Liver (tissue), 9 donors: ENCODE results near the gene KL. TPM values are rescaled to one million over a fixed set of nuclear protein-coding genes. Genes with fewer than 3 reads are reported as not detected.
A peak's percentile ranks its signal among the peaks of the same experiment; 100 is the strongest.

Experiments
- DNase-seq: peaks from one replicate; pipeline ENCODE4 v3.0.0-alpha.2; 2017; ENCODE audit warnings: low spot score
- H3K27ac ChIP-seq, 2 donors: one replicate each; pipeline ENCODE4 v1.7.0; 2013; ENCODE audit warnings: inconsistent platforms in 2 of 2, low read length in 2 of 2, control low read depth in 1 of 2, low read depth in 1 of 2, mild to moderate bottlenecking in 1 of 2
- H3K27me3 ChIP-seq, 4 donors: one replicate each; pipeline versions ENCODE4 v1.6.1 to v1.7.0; 2013; ENCODE audit warnings: low read length in 3 of 4, inconsistent platforms in 1 of 4, mild to moderate bottlenecking in 1 of 4, moderate library complexity in 1 of 4; ENCODE audit not compliant: control insufficient read depth in 4 of 4, insufficient read depth in 4 of 4
- H3K36me3 ChIP-seq, 4 donors: one replicate each; pipeline versions ENCODE4 v1.6.1 to v1.7.0; 2013; ENCODE audit warnings: low read length in 3 of 4, mild to moderate bottlenecking in 3 of 4, low read depth in 1 of 4, moderate library complexity in 1 of 4; ENCODE audit not compliant: control insufficient read depth in 4 of 4, insufficient read depth in 3 of 4
- H3K4me1 ChIP-seq, 4 donors: one replicate each; pipeline versions ENCODE4 v1.6.1 to v1.7.0; 2013; ENCODE audit warnings: low read length in 3 of 4, mild to moderate bottlenecking in 3 of 4, moderate library complexity in 1 of 4; ENCODE audit not compliant: control insufficient read depth in 4 of 4, insufficient read depth in 4 of 4
- H3K4me3 ChIP-seq, 3 donors: one replicate each; pipeline versions ENCODE4 v1.6.1 to v1.7.0; 2013; ENCODE audit warnings: low read length in 3 of 3, control low read depth in 1 of 3, low read depth in 1 of 3, mild to moderate bottlenecking in 1 of 3
- H3K9ac ChIP-seq, 2 donors: one replicate each; pipeline ENCODE4 v1.7.0; 2013; ENCODE audit warnings: low read length in 2 of 2, mild to moderate bottlenecking in 2 of 2, moderate library complexity in 2 of 2, control low read depth in 1 of 2, low read depth in 1 of 2
- H3K9me3 ChIP-seq, 4 donors: one replicate each; pipeline versions ENCODE4 v1.6.1 to v1.7.0; 2013; ENCODE audit warnings: low read length in 3 of 4; ENCODE audit not compliant: control insufficient read depth in 4 of 4
- ATF3 ChIP-seq: IDR thresholded peaks from 2 replicates; pipeline ENCODE4 v1.6.1; 2016; ENCODE audit warnings: antibody characterized with exemption
- CTCF ChIP-seq: fragments of 150-350 bp; IDR thresholded peaks from 2 replicates; pipeline ENCODE4 v1.5.1; 2017; ENCODE audit warnings: improper control_type of control experiment, low read depth, low read length; ENCODE audit not compliant: missing input control
- FOXA2 ChIP-seq: IDR thresholded peaks from 2 replicates; pipeline ENCODE4 v1.6.1; 2016; ENCODE audit warnings: antibody characterized with exemption
- HNF4A ChIP-seq, 2 donors: conservative IDR thresholded peaks; 2 replicates each; pipeline ENCODE4 v1.6.1; 2016; ENCODE audit warnings: antibody characterized with exemption in 2 of 2, mild to moderate bottlenecking in 2 of 2
- JUND ChIP-seq, 2 donors: IDR thresholded peaks; 2 replicates each; pipeline ENCODE4 v1.6.1; 2016; ENCODE audit warnings: antibody characterized with exemption in 2 of 2
- MAX ChIP-seq: IDR thresholded peaks from 2 replicates; pipeline ENCODE4 v1.6.1; 2016; ENCODE audit warnings: antibody characterized with exemption
- RAD21 ChIP-seq, 2 donors: IDR thresholded peaks; 2 replicates each; pipeline ENCODE4 v1.6.1; 2016; ENCODE audit warnings: antibody characterized with exemption in 2 of 2, mild to moderate bottlenecking in 2 of 2
- REST ChIP-seq: IDR thresholded peaks from 2 replicates; pipeline ENCODE4 v1.6.1; 2016; ENCODE audit warnings: antibody characterized with exemption, mild to moderate bottlenecking
- RXRA ChIP-seq, 2 donors: IDR thresholded peaks; 2 replicates each; pipeline ENCODE4 v1.6.1; 2017 to 2018; ENCODE audit warnings: antibody characterized with exemption in 2 of 2, mild to moderate bottlenecking in 1 of 2
- TAF1 ChIP-seq: conservative IDR thresholded peaks from 2 replicates; pipeline ENCODE4 v1.6.1; 2016; ENCODE audit warnings: antibody characterized with exemption, mild to moderate bottlenecking
- WGBS: extraction: QIAGEN DNeasy Blood & Tissue Kit; methylation state at CpG from one replicate; pipeline ENCODE4 v1.1.7; 2013; 5-methylcytosine and 5-hydroxymethylcytosine counted together
- polyA plus RNA-seq, 2 donors: library from polyadenylated mRNA; stranded (reverse) in 1 of 2; unstranded in 1 of 2; fragments of 200-250 nt in 1 of 2; fragments of >200 nt in 1 of 2; fragmentation: Nextera tagmentation in 1 of 2; extraction: Ambion mirVana in 1 of 2; gene quantifications; one replicate each; pipeline versions ENCODE4 v1.2.1 to v1.2.3, GENCODE V29; 2013 to 2015
- total RNA-seq, 2 donors: library from RNA; depleted of rRNA; stranded (reverse); fragments of >200 nt; gene quantifications; one replicate each; pipeline ENCODE4 v1.2.3, GENCODE V29; 2014
- donor health status: healthy.
- donor health status: healthy.
- donor health status: healthy.
- donor health status: healthy.
- donor health status: healthy.

KL gene
- total and polyA plus RNA-seq, 4 donors: 0.13 to 0.92 (median 0.28) TPM

- no peak overlapping the region for H3K9ac ChIP-seq
- no peak overlapping the region for H3K27ac ChIP-seq
- 50% methylated on average over 7 of the region's 7 CpGs for WGBS
- no peak for DNase-seq
- peaks cover 0 to 4% (median 0%) of the 10 kb centered on the region in 4 donors for H3K27me3 ChIP-seq
- peaks cover 0 to 4% (median 0%) of the 10 kb centered on the region in 4 donors for H3K9me3 ChIP-seq
- H3K4me3 ChIP-seq: no peak overlapping the region
- TF ChIP-seq CTCF (no peak), RAD21 (IDR thresholded peaks at IDR 0.05) (no peak), FOXA2 (no peak), ATF3 (no peak), MAX (no peak), HNF4A (conservative IDR thresholded peaks at IDR 0.05) (peak; percentile 44 to 65)
- H3K36me3 ChIP-seq: no peaks in the 10 kb centered on the region
- peaks cover 0 to 3% (median 0%) of the 10 kb centered on the region in 4 donors for H3K4me1 ChIP-seq
Measured at GRCh38 chr13:33053397-33054066, 37.3 kb downstream of the KL start.

GRCh38 chr13:33057019-33057780 is 41.0 kb downstream of the KL start:
- no peak for DNase-seq
- Histone ChIP-seq H3K4me1 (peaks cover 0 to 3% (median 0%) of the 10 kb centered on the region in 4 donors), H3K27ac (no peak overlapping the region), H3K27me3 (peaks cover 0 to 4% (median 0%) of the 10 kb centered on the region in 4 donors), H3K4me3 (no peak overlapping the region), H3K9ac (no peak overlapping the region), H3K9me3 (peaks cover 0 to 4% (median 0%) of the 10 kb centered on the region in 4 donors), H3K36me3 (no peaks in the 10 kb centered on the region)
- 56% methylated on average over 9 of the region's 9 CpGs for WGBS
- TF ChIP-seq CTCF (peak; percentile 12), TAF1 (no peak), RAD21 (IDR thresholded peaks at IDR 0.05) (peak in 1 of 2 donors; percentile 22)

- Histone ChIP-seq H3K27me3 (peaks cover 0 to 4% (median 0%) of the 10 kb centered on the region in 4 donors), H3K9ac (no peak overlapping the region), H3K36me3 (no peaks in the 10 kb centered on the region), H3K9me3 (peaks cover 0 to 4% (median 0%) of the 10 kb centered on the region in 4 donors), H3K4me3 (no peak overlapping the region), H3K4me1 (peaks cover 0 to 3% (median 0%) of the 10 kb centered on the region in 4 donors), H3K27ac (no peak overlapping the region)
- DNase-seq: no peak
- 88% methylated on average over 3 of the region's 3 CpGs for whole genome bisulfite sequencing
- TF ChIP-seq TAF1: no peak
- no peak for TF ChIP-seq JUND (IDR thresholded peaks at IDR 0.05)
- TF ChIP-seq ATF3: no peak
- TF ChIP-seq CTCF: no peak
- TF ChIP-seq REST: no peak
- peak; percentile 30 to 32 for TF ChIP-seq RXRA (IDR thresholded peaks at IDR 0.05)
- no peak for TF ChIP-seq MAX
- no peak for TF ChIP-seq HNF4A (conservative IDR thresholded peaks at IDR 0.05)
Measured at GRCh38 chr13:33058776-33059327, 42.6 kb downstream of the KL start.
